Colonic mucosa (tissue), 4 donors: ENCODE results near the gene MREG. TPM values are rescaled to one million over a fixed set of nuclear protein-coding genes. Genes with fewer than 3 reads are reported as not detected.

Source experiments
- DNase-seq: peaks from one replicate; pipeline ENCODE4 v3.0.0-alpha.2; 2020
- H3K27ac ChIP-seq: fragments of 200-600 bp; one replicate; pipeline ENCODE4 v1.8.0; 2021
- H3K27me3 ChIP-seq: fragments of 200-600 bp; one replicate; pipeline ENCODE4 v1.8.0; 2021
- H3K36me3 ChIP-seq: fragments of 200-600 bp; one replicate; pipeline ENCODE4 v1.8.0; 2021
- H3K4me1 ChIP-seq: fragments of 200-600 bp; one replicate; pipeline ENCODE4 v1.8.0; 2021; ENCODE audit warnings: mild to moderate bottlenecking
- H3K4me3 ChIP-seq: fragments of 200-600 bp; one replicate; pipeline ENCODE4 v1.8.0; 2021
- H3K9ac ChIP-seq, 2 donors: one replicate each; pipeline ENCODE4 v1.7.0; 2013; ENCODE audit warnings: control low read depth in 2 of 2, low read depth in 2 of 2, low read length in 2 of 2
- H3K9me3 ChIP-seq: fragments of 200-600 bp; one replicate; pipeline ENCODE4 v1.8.0; 2021
- intact Hi-C: fragments of 100-400 bp; cut with DNase I; formaldehyde crosslinking; loops from one replicate; pipeline ENCODE4 v1.14.1; 2022
- total RNA-seq, 2 donors: library from RNA; stranded (reverse); fragmentation: NEBNext Ultra II Directional in 1 of 2; extraction: Animal tissue kit (Norgen Biotek cat#: 25700) in 1 of 2; gene quantifications; one replicate each; pipeline ENCODE4 v1.2.1, GENCODE V29; 2021
- TF ChIP-seq, protein P1 (sequence below): fragments of 200-600 bp; IDR thresholded peaks from one replicate; pipeline ENCODE4 v1.8.0; 2022; ENCODE audit warnings: antibody characterized with exemption, mild to moderate bottlenecking
- donor health status: healthy.
- donor health status: DM: no; HTN: no; CAD: no.
- donor health status: DM: no; HTN: no; CAD: no.

MREG gene
- total RNA-seq, 2 donors from 2014 or later: 8.5 to 9.4 TPM

DNA sequence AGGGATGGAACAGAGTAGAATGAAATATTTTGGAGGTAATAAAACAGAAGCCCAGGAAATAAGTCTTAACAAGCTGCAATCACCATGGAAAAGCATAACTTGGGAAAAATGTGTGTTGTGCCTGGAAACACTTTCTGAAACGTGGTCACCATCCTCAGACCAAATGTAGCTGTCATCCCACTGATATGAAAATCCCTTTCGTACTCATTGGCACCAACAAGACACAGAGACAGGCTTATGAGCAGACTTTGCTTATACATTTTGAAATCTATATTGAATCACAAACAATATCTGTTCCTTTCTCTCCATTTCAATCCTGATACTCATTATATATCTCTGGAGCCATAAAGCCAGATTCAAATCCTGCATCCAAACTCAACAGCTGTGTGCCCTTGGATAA, 28.7 kb downstream of the MREG start:
- H3K9me3 ChIP-seq: no peaks in the 10 kb centered on the region
- TF ChIP-seq, protein P1, sequence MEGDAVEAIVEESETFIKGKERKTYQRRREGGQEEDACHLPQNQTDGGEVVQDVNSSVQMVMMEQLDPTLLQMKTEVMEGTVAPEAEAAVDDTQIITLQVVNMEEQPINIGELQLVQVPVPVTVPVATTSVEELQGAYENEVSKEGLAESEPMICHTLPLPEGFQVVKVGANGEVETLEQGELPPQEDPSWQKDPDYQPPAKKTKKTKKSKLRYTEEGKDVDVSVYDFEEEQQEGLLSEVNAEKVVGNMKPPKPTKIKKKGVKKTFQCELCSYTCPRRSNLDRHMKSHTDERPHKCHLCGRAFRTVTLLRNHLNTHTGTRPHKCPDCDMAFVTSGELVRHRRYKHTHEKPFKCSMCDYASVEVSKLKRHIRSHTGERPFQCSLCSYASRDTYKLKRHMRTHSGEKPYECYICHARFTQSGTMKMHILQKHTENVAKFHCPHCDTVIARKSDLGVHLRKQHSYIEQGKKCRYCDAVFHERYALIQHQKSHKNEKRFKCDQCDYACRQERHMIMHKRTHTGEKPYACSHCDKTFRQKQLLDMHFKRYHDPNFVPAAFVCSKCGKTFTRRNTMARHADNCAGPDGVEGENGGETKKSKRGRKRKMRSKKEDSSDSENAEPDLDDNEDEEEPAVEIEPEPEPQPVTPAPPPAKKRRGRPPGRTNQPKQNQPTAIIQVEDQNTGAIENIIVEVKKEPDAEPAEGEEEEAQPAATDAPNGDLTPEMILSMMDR: no peak
- DNase-seq: no peak

DNA sequence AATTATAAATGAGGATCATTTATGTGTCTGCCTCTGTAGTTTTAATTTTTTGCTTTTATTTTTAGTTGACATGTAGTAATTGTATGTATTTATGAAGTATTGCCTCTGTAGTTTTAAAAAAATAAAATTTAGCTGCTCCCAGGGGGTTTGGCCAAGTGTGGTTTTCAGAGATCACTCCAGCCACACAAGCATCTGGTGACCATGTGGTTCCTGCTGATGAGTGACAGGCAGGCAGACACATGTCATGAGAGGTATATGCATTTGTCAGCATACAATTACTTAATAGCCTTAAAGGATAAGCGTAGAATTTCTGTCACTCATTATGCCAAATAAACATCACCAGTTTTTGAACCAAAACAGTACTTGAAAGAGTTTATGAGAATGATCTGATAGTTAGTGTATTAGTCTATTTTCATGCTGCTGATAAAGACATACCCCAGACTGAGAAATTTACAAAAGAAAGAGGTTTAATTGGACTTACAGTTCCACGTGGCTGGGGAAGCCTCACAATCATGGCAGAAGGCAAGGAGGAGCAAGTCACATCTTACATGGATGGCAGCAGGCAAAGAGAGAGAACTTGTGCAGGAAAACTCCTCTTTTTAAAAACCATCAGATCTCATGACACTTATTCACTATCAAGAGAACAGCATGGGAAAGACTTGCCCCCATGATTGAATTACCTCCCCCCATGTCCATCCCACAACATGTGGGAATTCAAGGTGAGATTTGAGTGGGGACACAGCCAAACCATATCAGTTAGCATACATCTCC, 29.6 kb downstream of the MREG start:
- no peaks in the 10 kb centered on the region for H3K36me3 ChIP-seq
- H3K9ac ChIP-seq: no peak overlapping the region
- no peaks in the 10 kb centered on the region for H3K4me1 ChIP-seq
- TF ChIP-seq, protein P1: no peak
- no peaks in the 10 kb centered on the region for H3K9me3 ChIP-seq
- H3K4me3 ChIP-seq: no peak overlapping the region
- no peak for DNase-seq
- H3K27ac ChIP-seq: no peak overlapping the region
- intact Hi-C loops: no loop called here
- no peaks in the 10 kb centered on the region for H3K27me3 ChIP-seq

More for the DNA sequence above, 28.7 kb downstream of the MREG start:
- intact Hi-C loops: no loop called here
- Histone ChIP-seq H3K4me1 (no peaks in the 10 kb centered on the region), H3K9ac (no peak overlapping the region), H3K36me3 (no peaks in the 10 kb centered on the region), H3K4me3 (no peak overlapping the region), H3K27me3 (no peaks in the 10 kb centered on the region), H3K27ac (no peak overlapping the region)

DNA sequence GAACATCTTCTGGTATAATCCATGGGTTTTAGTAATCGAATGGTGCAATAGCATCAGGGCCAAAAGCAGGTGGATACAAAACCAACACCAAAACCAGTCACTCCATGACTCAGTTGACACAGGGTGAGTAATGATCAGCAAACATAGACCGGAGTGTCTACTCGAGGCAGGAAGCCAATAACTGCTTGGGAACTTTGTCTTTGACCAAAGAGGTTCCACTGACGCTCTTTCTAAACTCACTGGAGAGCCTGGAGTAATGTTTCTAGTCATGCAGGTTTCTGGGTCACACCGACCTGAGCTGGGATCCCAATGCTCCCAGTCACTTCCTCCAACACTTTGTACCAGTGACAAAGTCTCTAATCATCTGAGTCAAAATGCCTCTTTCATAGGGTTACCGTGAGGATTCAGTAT, 30.9 kb downstream of the MREG start:
- no peak overlapping the region for H3K27ac ChIP-seq
- TF ChIP-seq, protein P1: no peak
- no peaks in the 10 kb centered on the region for H3K27me3 ChIP-seq
- no peak overlapping the region for H3K9ac ChIP-seq
- H3K4me3 ChIP-seq: no peak overlapping the region
- no peaks in the 10 kb centered on the region for H3K9me3 ChIP-seq
- no peaks in the 10 kb centered on the region for H3K4me1 ChIP-seq
- intact Hi-C loops: no loop called here
- H3K36me3 ChIP-seq: no peaks in the 10 kb centered on the region
- DNase-seq: no peak

DNA sequence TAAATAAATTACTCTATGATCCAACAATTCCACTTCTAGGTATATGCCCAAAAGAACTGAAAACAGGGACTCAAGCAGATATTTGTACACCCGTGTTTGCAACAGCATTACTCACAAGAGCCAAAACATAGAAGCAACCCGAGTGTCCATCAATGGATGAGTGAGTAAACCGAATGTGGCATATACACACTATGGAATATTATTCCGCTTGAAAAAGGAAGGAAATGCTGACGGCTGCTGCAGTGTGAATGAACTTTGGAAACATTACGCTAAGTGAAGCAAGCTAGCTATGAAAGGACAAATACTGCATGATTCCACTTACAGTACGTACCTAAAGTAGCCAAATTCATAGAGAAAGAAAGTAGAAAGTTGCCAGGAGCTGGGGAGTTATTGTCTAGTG, 32.2 kb downstream of the MREG start:
- no peak for DNase-seq
- H3K4me3 ChIP-seq: no peak overlapping the region
- TF ChIP-seq, protein P1: no peak
- intact Hi-C loops: no loop called here
- no peaks in the 10 kb centered on the region for H3K36me3 ChIP-seq
- no peak overlapping the region for H3K9ac ChIP-seq
- H3K9me3 ChIP-seq: no peaks in the 10 kb centered on the region
- H3K27me3 ChIP-seq: no peaks in the 10 kb centered on the region
- H3K4me1 ChIP-seq: no peaks in the 10 kb centered on the region
- no peak overlapping the region for H3K27ac ChIP-seq

DNA sequence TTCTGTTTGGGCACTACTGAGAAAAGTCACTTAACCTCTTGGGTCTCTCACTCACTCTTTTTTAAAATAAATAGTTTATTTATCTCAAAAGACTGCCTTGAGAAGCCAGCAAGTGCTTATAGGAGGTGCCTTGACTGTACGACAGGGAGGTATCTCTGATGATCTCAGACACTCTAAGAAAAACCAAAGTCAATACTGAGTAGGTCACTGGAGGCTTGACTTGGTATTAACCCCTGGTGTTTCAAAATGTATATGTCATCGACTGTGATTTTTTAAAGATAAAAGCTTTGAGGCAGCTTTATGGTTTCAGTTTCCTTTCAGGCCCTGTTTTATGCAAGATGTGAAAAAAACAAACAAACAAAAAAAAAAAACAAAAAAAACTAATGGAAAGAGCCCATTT, 33.7 kb downstream of the MREG start:
- TF ChIP-seq, protein P1: no peak
- H3K4me1 ChIP-seq: no peaks in the 10 kb centered on the region
- H3K27me3 ChIP-seq: no peaks in the 10 kb centered on the region
- H3K4me3 ChIP-seq: no peak overlapping the region
- DNase-seq: no peak
- no peak overlapping the region for H3K27ac ChIP-seq
- no peaks in the 10 kb centered on the region for H3K36me3 ChIP-seq
- H3K9me3 ChIP-seq: no peaks in the 10 kb centered on the region
- no peak overlapping the region for H3K9ac ChIP-seq
- intact Hi-C loops: no loop called here
